Measurements from ENCODE around the gene EGFLAM.

Gene EGFLAM

GRCh38 chr5:38375423-38375822 is 117.1 kb downstream of the EGFLAM start:
- Histone ChIP-seq H3K79me2 (ENCODE audit: insufficient read depth, low read length) (no peaks in the 10 kb centered on the region), H3K4me3 (ENCODE audit: insufficient read depth, low read length, poor library complexity, severe bottlenecking) (no peak overlapping the region), H3K36me3 (ENCODE audit: low read length) (no peaks in the 10 kb centered on the region), H3F3A (ENCODE audit: insufficient read depth) (no peaks in the 10 kb centered on the region), H3K27ac (ENCODE audit: low read depth, low read length) (no peak overlapping the region), H4K20me1 (ENCODE audit: low read depth, low read length) (no peaks in the 10 kb centered on the region), H3K4me2 (ENCODE audit: low read depth, low read length, poor library complexity, severe bottlenecking) (no peak overlapping the region), H3K9ac (ENCODE audit: low read length) (no peak overlapping the region), H3K9me2 (replicated peaks; ENCODE audit: insufficient read depth, low read length) (no peaks in the 10 kb centered on the region), H3K27me3 (ENCODE audit: low read length) (no peaks in the 10 kb centered on the region), H2AFZ (ENCODE audit: low read depth, low read length, severe bottlenecking) (no peak overlapping the region), H3K9me3 (ENCODE audit: insufficient read depth, low read length) (no peaks in the 10 kb centered on the region)
- no peak for TF ChIP-seq EZH2phosphoT487 (conservative IDR thresholded peaks at IDR 0.05; ENCODE audit: low read length)
- TF ChIP-seq CTCF (IDR thresholded peaks at IDR 0.05; ENCODE audit: insufficient read depth, low read length, poor library complexity, severe bottlenecking), result no peak

GRCh38 chr5:38376404-38376803 is 118.0 kb downstream of the EGFLAM start:
- Histone ChIP-seq H3K9ac (ENCODE audit: low read length) (no peak overlapping the region), H3K27ac (ENCODE audit: low read depth, low read length) (no peak overlapping the region), H3K4me2 (ENCODE audit: low read depth, low read length, poor library complexity, severe bottlenecking) (no peak overlapping the region), H3K79me2 (ENCODE audit: insufficient read depth, low read length) (no peaks in the 10 kb centered on the region), H3K9me2 (replicated peaks; ENCODE audit: insufficient read depth, low read length) (no peaks in the 10 kb centered on the region), H2AFZ (ENCODE audit: low read depth, low read length, severe bottlenecking) (no peak overlapping the region), H3K36me3 (ENCODE audit: low read length) (no peaks in the 10 kb centered on the region), H3K9me3 (ENCODE audit: insufficient read depth, low read length) (no peaks in the 10 kb centered on the region), H4K20me1 (ENCODE audit: low read depth, low read length) (no peaks in the 10 kb centered on the region), H3K27me3 (ENCODE audit: low read length) (no peaks in the 10 kb centered on the region), H3K4me3 (ENCODE audit: insufficient read depth, low read length, poor library complexity, severe bottlenecking) (no peak overlapping the region), H3F3A (ENCODE audit: insufficient read depth) (no peaks in the 10 kb centered on the region)
- TF ChIP-seq EZH2phosphoT487 (conservative IDR thresholded peaks at IDR 0.05; ENCODE audit: low read length) (no peak), CTCF (IDR thresholded peaks at IDR 0.05; ENCODE audit: insufficient read depth, low read length, poor library complexity, severe bottlenecking) (no peak)

GRCh38 chr5:38378579-38378978 is 120.2 kb downstream of the EGFLAM start:
- no peak overlapping the region for H3K27ac ChIP-seq (ENCODE audit: low read depth, low read length)
- H3K4me2 ChIP-seq (ENCODE audit: low read depth, low read length, poor library complexity, severe bottlenecking), result no peak overlapping the region
- no peaks in the 10 kb centered on the region for H4K20me1 ChIP-seq (ENCODE audit: low read depth, low read length)
- H2AFZ ChIP-seq (ENCODE audit: low read depth, low read length, severe bottlenecking), result no peak overlapping the region
- H3F3A ChIP-seq (ENCODE audit: insufficient read depth), result no peaks in the 10 kb centered on the region
- no peak overlapping the region for H3K9ac ChIP-seq (ENCODE audit: low read length)
- no peaks in the 10 kb centered on the region for H3K9me3 ChIP-seq (ENCODE audit: insufficient read depth, low read length)
- TF ChIP-seq EZH2phosphoT487 (conservative IDR thresholded peaks at IDR 0.05; ENCODE audit: low read length), result no peak
- TF ChIP-seq CTCF (IDR thresholded peaks at IDR 0.05; ENCODE audit: insufficient read depth, low read length, poor library complexity, severe bottlenecking), result no peak
- H3K27me3 ChIP-seq (ENCODE audit: low read length), result no peaks in the 10 kb centered on the region
- H3K79me2 ChIP-seq (ENCODE audit: insufficient read depth, low read length), result no peaks in the 10 kb centered on the region
- H3K36me3 ChIP-seq (ENCODE audit: low read length), result no peaks in the 10 kb centered on the region
- no peaks in the 10 kb centered on the region for H3K9me2 ChIP-seq (replicated peaks; ENCODE audit: insufficient read depth, low read length)
- H3K4me3 ChIP-seq (ENCODE audit: insufficient read depth, low read length, poor library complexity, severe bottlenecking), result no peak overlapping the region
